Right renal cortex interstitium (tissue), 3 donors: ENCODE measurements around the gene ACOXL. TPM values are rescaled to one million over a fixed set of nuclear protein-coding genes. Genes with fewer than 3 reads are reported as not detected.

ENCODE experiments used
- DNase-seq, 3 donors: peaks; one replicate each; pipeline ENCODE4 v3.0.0-alpha.2; 2013; ENCODE audit warnings: low read depth in 3 of 3, low spot score in 2 of 3
- polyA plus RNA-seq, 3 donors: library from polyadenylated mRNA; unstranded; fragments of 120-200 nt; gene quantifications; one replicate each; pipeline ENCODE4 v1.2.1, GENCODE V29; 2013; ENCODE audit not compliant: insufficient read length in 3 of 3

Gene ACOXL
- polyA plus RNA-seq, 3 donors, result 0.35 to 0.83 (median 0.62) TPM

- no peak for DNase-seq
Measured at GRCh38 chr2:111094691-111095090, 362.3 kb downstream of the ACOXL start.

GRCh38 chr2:111095434-111095833 is 363.1 kb downstream of the ACOXL start:
- DNase-seq, result no peak

GRCh38 chr2:111099402-111099801 is 367.0 kb downstream of the ACOXL start:
- no peak for DNase-seq

DNA sequence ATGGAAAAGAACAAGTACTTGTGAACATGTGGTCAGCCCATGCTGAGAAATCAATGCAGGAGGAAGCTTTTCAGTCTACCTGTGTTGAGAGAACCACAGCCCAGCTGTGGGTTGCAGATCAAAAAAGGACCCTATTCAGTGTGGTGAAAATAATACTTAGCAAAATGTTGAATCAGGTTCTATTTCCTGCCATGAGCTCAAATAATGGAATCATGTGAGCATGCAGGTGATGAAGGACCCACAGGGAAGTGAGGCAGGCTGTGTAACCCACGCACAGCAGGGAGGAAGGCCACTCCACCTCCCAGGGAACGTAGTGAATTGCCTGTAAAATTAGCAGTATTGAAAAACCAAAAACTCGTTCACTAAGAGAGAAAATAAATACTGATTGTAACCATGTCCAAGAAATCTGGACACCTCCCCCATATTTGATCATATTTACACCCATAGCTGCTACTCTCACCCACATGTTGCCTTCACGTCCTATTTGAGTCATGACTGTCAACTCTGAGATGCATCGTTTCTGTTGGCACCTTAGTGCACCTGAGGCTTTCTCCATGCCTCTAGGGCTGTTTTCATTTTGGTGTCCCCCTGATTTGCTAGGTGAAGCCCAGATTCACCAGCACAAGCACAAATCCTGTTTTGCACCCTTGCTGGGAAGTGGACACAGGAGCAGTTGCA is 367.9 kb downstream of the ACOXL start:
- DNase-seq, result no peak

- no peak for DNase-seq
Measured at GRCh38 chr2:111100765-111101162, 368.4 kb downstream of the ACOXL start.

DNA sequence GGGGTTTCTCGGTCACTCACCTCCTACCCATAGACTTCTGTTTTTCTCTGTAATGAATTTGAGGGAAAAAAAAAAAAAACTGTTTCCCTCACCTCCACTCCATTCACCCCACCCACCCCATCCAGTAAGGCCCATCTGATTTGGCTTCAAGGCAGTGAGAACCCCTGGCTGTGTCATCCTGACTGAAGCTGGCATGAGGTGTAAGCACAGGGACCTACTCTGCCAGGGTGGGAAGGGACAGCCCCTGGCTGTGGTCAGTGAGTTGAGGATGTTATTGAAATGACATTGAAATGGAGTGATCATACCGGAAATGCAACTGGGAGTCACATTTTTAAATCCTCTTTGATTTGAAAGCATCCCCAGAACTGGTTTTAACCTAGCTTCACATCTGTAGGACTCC is 369.2 kb downstream of the ACOXL start:
- no peak for DNase-seq

DNA sequence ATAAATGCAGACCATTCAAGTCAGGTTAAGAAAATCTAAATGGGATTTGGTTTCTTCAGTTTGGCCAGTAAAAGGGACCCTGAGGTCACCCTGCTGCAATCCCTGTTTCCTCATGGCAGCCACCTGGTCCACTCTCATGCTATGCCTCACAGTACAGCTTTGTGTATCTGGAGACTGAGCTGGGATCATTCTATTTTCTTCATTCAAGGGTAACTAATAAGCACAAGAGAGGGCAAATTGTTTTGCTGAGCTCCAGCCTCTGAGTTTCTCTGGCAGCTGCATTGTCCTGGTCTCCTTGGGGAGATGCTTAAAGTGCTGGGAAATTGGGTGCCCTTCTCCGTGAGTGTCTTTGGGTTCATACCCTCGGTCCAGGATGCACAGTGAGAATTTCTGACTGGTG is 369.8 kb downstream of the ACOXL start:
- DNase-seq, result no peak

- no peak for DNase-seq
Measured at GRCh38 chr2:111105926-111106325, 373.6 kb downstream of the ACOXL start.

DNA sequence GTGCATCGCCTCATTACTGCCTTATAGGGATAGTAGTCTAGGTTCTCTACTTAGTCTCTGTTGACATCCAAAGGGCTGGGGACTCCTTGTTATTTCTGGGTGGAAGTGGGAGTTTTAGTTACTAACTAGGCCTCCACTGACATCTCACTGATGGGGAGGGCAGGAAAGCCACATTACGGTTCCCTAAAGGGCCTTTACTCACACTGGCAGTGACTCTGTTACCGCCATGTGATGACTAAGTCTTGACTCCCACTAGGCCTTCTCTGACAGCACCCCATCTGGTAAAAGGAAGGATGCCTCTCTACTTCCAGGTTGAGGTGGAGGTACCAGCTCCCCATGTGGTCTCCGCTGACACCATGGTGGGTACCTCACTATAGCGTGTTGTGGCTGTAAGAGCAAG is 374.3 kb downstream of the ACOXL start:
- no peak for DNase-seq

DNA sequence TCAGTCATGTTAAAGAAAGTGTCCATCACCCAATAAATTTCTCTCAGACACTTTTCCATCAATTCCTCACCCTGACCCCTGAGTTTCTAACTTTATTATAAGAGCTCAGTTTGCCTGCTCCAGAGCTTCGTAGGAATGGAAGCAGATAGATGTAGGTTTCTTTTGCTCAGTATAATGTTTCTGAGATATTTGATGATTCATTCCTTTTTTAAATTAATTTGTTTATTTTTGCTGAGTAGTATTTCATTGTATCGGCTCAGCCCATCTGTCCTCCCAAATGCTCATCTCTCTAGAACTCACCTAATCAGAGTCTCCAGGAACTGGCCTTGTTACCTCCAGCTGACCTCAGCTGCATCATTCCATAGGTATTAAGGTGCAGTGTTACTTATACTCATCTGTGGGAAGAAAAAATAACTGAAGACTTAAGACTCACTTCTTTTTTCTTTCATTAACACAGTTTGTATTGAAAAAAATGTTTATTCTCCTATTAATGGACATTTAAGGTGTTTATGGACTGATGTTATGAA is 376.4 kb downstream of the ACOXL start:
- no peak for DNase-seq

GRCh38 chr2:111111101-111111755 is 378.9 kb downstream of the ACOXL start:
- no peak for DNase-seq

GRCh38 chr2:111113838-111114237 is 381.5 kb downstream of the ACOXL start:
- DNase-seq, result no peak

- DNase-seq, result no peak
Measured at GRCh38 chr2:111116011-111116746, 383.8 kb downstream of the ACOXL start.

DNA sequence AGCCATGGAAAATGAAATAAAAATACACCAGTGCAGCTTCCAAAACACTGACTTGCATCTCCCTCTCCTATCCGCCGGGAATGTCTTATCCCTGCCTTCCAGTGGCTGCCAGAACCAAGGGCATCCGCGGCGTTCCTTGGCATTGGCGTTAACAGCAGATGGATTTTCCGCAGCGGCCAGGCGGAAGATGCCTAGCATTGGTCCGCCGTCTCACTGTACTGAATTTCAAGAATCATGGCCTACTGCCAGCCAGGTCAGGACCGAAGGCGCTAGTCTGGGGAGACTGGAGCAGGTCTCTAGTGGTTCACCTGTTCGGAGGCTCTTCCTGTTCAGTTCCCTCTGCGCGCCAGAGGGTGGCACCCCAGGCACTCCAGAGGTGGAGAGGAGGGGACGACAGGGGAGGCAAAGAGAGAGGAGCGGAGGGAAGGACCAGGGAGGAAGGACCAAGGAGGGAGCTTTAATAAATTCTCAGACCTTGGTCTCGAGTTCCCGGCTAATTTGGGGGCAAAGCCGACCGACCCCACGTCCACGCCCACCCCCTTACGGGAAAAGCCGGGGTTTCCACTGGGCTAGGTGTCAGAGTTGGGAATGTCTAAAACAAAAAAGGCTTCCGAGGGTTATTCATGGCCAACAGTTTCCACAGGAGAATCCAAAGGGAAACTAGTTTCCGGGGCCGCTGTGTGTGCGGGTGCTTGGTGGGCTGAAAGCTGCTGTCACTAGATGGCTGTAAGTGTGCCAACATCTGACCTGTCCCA is 384.6 kb downstream of the ACOXL start:
- peak; percentile 49 to 67 (median 54) for DNase-seq

DNA sequence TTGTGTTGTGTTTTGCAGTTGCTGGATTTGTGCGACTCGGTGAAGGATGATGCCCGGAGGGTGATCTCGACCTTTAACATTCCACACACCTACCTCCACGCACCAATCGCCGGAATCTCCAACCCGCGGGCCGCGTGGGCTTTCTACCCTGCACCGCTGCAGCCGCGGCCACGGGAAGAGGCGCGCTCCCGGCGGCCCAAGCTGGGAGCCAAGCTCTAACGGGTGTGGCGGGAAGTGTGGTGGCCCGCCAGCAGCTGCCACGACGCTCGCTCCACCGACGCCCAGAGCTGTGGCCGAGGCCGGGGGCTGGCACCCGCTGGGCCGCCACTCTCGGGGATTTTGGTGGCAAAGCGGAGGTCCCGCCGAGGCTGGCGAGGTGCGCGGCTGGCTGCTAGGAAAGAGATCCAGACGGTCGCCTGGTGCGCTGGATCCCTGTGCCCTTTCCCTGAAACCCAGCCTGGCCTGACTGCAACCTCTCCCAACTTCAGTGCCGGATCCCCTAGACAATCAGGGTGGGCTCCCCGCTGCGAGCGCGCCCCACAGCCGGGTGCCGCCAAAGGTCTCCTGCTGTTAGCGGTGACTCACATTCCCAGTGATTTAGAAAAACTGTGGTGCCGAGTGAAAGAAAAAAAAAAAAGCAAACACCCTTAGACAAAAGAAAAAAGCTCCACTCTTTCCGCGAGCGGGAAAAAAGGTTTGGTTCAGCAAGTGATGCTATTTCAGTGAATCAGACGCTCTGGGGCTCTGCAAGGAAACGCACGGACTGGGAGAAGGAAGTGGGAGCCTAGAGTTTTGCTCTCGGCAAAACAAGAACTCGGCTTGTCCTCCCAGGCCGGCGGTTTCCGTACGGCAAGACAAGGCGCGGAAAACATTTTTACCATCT is 385.5 kb downstream of the ACOXL start:
- peak in 2 of 3 donors; percentile 23 to 29 for DNase-seq

DNA sequence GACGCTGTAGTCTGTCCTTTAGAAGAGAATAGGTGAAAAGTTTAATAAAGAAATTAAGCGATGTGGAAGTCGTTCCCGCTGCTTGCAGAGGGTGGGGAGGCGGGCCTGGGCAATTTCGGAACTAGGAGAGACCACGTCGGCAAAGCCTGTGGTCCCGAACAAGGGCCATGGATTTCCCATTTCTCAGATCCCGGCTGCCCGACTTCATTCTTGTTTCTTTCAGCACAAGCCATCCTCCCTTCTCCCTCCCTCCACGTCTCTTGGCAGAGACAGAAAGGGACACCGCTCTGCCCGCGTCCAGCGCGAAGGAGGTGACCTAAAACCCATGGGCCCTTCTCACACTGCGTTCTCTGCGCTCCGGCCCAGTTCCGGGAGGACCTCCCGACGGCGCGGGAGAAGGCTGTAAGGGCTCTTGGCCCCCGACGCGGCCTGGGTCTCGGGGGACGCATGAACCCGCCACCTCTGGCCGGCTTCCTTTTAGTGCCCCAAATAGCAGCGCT is 386.2 kb downstream of the ACOXL start:
- DNase-seq, result peak in 2 of 3 donors; percentile 9 to 15

DNA sequence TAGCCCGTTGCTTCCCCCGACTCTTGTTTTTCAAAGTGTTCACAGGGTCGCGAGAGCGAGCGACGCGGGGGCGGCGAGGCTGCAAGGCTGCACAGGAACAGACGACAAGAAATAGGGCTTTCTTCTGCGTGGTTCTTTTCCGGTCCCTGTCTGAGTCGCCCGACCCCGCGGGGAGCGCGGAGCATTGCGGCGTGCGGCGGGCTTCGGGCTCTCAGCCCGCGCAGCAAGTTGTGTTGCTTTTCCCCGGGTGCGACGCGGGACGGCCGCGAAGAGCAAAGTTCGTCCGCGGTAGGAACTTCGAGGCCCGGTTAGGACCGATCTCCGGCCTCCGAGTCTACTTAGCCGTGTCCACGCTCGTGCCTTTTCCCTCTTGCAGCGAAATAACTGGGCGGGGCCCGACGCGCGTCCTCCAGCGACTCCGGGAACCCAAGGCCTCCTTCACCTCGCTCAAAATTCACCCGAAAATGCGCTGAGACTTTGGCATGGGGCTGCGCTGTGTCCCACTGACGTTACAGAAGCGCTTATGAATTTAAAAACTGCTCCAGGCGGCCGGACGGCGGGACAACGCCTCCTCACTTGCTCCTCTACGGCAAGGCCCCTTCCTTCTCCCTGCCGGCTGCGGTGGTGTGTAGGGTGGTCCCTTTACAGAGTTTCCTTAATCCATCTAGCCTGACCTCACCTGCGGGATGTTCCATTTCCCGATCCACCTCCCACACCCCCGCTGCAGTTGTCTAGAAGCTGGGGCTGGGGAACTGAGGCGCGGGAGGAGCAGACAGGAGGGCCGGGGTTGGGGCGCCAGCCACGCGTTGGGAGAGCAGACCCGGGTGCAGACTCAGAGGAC is 386.8 kb downstream of the ACOXL start:
- peak in 2 of 3 donors; percentile 15 to 23 for DNase-seq

DNA sequence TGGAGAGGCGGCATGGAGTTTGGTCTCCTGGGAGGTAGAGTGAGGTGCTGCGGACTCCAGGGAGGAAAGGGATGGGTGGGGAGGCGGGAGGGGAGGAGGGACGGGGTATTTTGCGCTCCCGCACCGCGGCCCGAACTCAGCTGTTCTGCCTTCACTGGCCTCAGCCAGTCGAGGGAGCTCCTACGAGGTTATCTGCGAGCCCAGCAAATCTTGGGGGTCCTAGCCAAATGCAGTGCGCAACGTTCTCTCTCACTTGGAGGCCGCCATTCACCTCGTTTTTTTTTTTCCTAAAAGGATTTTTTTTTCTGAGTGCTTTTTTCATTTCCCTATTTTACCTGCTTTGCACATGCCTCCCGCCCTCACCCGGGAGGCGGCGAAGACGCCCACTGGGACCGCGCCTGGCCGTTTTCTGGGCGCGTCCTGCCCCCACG is 387.5 kb downstream of the ACOXL start:
- peak in 1 of 3 donors; percentile 13 for DNase-seq
